ENCODE data around the gene KIRREL3. TPM values are rescaled to one million over a fixed set of nuclear protein-coding genes. Genes with fewer than 3 reads are reported as not detected.
A peak's percentile ranks its signal among the peaks of the same experiment; 100 is the strongest.

Gene KIRREL3
- total RNA-seq, 4 donors from 2014 or later: 0.19 TPM; not detected in 3

DNA sequence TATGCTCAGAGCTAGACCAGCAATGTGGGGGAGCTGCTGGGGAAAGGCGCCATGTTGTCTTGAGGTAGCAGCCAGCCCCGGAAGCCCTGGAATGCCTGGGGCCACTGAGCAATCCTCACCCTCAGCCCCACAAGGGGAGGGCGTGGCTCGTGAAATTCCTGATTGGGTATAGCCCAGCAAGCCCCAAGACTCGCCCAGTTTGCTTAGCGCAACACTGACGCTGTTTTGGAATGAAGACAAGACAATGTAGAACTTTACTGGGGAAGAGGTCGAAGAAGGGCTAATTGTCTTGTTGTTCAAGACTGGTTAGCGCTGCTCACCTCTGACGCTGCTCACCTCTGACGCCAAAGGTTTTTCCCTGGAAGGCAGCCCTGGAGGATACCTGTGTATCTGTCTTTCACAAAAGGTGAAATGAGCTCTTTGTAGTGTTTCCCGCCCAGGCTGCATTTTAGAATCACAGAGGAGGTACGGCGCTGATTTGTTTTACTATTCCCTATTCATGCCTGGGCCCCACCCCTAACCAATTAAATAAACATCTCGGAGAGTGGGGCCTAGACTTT is 597.5 kb downstream of the KIRREL3 start:
- no peaks in the 10 kb centered on the region for H3K27me3 ChIP-seq
- intact Hi-C loops (cut with DNase I): no loop called here
- H3K36me3 ChIP-seq: peaks cover 0 to 14% (median 0%) of the 10 kb centered on the region in 3 donors
- H3K27ac ChIP-seq: peak overlapping the region; percentile 42 to 88 (median 75)
- no peak for DNase-seq
- no peaks in the 10 kb centered on the region for H3K9me3 ChIP-seq
- H3K4me1 ChIP-seq: peaks cover 8 to 50% (median 22%) of the 10 kb centered on the region in 3 donors
- WGBS, 2 donors: 46 to 48% methylated on average over 10 of the region's 15 CpGs
- no peak overlapping the region for H3K4me3 ChIP-seq
- TF ChIP-seq CTCF (IDR thresholded peaks at IDR 0.05): no peak
- TF ChIP-seq POLR2A (IDR thresholded peaks at IDR 0.05): no peak

DNA sequence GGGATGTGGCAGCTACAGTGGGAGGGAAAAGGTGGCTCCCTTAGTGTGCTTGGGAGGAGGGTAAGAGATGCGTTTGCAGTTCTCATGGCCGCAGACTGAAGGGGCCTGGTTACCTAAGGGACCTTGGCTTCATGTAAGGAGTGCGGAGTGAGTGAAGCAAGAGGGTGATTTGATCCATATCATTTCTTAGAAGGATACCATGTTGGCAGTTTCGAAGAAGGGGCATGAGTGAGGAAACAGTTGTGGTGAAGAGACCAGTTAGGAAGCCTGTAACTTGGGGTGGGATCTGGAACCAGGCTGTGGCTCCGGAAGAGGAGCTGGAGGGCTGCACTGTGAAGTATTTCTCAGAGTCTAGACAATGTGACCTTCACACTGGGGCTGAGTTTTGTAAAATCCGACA is 600.1 kb downstream of the KIRREL3 start:
- H3K9me3 ChIP-seq: no peaks in the 10 kb centered on the region
- DNase-seq: no peak
- peaks cover 8 to 42% (median 16%) of the 10 kb centered on the region in 3 donors for H3K4me1 ChIP-seq
- TF ChIP-seq CTCF (IDR thresholded peaks at IDR 0.05) (no peak), POLR2A (IDR thresholded peaks at IDR 0.05) (no peak)
- H3K27ac ChIP-seq: no peak overlapping the region
- no peaks in the 10 kb centered on the region for H3K27me3 ChIP-seq
- no peaks in the 10 kb centered on the region for H3K36me3 ChIP-seq
- no peak overlapping the region for H3K4me3 ChIP-seq
- intact Hi-C loops (cut with DNase I): no loop called here
- WGBS, 2 donors: 95 to 97% methylated on average over 6 of the region's 6 CpGs

- TF ChIP-seq POLR2A (IDR thresholded peaks at IDR 0.05) (no peak), CTCF (IDR thresholded peaks at IDR 0.05) (no peak)
- no peak for DNase-seq
- Histone ChIP-seq H3K9me3 (no peaks in the 10 kb centered on the region), H3K27ac (no peak overlapping the region), H3K36me3 (no peaks in the 10 kb centered on the region), H3K4me1 (peaks cover 5 to 42% (median 12%) of the 10 kb centered on the region in 3 donors), H3K4me3 (no peak overlapping the region), H3K27me3 (no peaks in the 10 kb centered on the region)
- intact Hi-C loops (cut with DNase I): no loop called here
Observed at GRCh38 chr11:126400019-126400418, 600.6 kb downstream of the KIRREL3 start.

GRCh38 chr11:126398721-126399120 is 601.8 kb downstream of the KIRREL3 start:
- Histone ChIP-seq H3K36me3 (no peaks in the 10 kb centered on the region), H3K9me3 (no peaks in the 10 kb centered on the region), H3K4me1 (peaks cover 11 to 40% (median 17%) of the 10 kb centered on the region in 3 donors), H3K4me3 (no peak overlapping the region), H3K27me3 (no peaks in the 10 kb centered on the region), H3K27ac (no peak overlapping the region)
- intact Hi-C loops (cut with DNase I): no loop called here
- no peak for TF ChIP-seq CTCF (IDR thresholded peaks at IDR 0.05)
- TF ChIP-seq POLR2A (IDR thresholded peaks at IDR 0.05): no peak
- WGBS, 2 donors: 100% methylated on average over 1 of the region's 1 CpG
- no peak for DNase-seq

GRCh38 chr11:126398296-126398695 is 602.3 kb downstream of the KIRREL3 start:
- no peak overlapping the region for H3K27ac ChIP-seq
- H3K9me3 ChIP-seq: no peaks in the 10 kb centered on the region
- no peaks in the 10 kb centered on the region for H3K36me3 ChIP-seq
- H3K4me1 ChIP-seq: peaks cover 10 to 37% (median 15%) of the 10 kb centered on the region in 3 donors
- intact Hi-C loops (cut with DNase I): no loop called here
- WGBS, 2 donors: 95% methylated on average over 3 of the region's 4 CpGs; no CpG with 5 or more reads in 1 of the 2 donors
- H3K4me3 ChIP-seq: no peak overlapping the region
- no peak for DNase-seq
- H3K27me3 ChIP-seq: no peaks in the 10 kb centered on the region
- TF ChIP-seq POLR2A (IDR thresholded peaks at IDR 0.05): no peak
- no peak for TF ChIP-seq CTCF (IDR thresholded peaks at IDR 0.05)

All from esophagus squamous epithelium (tissue), 5 donors.